ENCODE results near the gene ZNF112.

The ZNF112 gene

GRCh38 chr19:44308011-44308410, 48.5 kb downstream of the ZNF112 start:
- Mint-ChIP-seq H3K4me3 (no peak overlapping the region), H3K27ac (no peak overlapping the region), H3K27me3 (no peaks in the 10 kb centered on the region), H3K4me1 (peaks cover 21% of the 10 kb centered on the region), H3K9me3 (peaks cover 27% of the 10 kb centered on the region), H3K36me3 (peaks cover 2% of the 10 kb centered on the region)
- no peak for DNase-seq
- CTCF ChIA-PET, result no interaction called here

GRCh38 chr19:44306283-44306682, 50.2 kb downstream of the ZNF112 start:
- CTCF ChIA-PET, result no interaction called here
- Mint-ChIP-seq H3K4me1 (peaks cover 21% of the 10 kb centered on the region), H3K9me3 (peaks cover 23% of the 10 kb centered on the region), H3K27me3 (no peaks in the 10 kb centered on the region), H3K4me3 (no peak overlapping the region), H3K36me3 (peaks cover 9% of the 10 kb centered on the region), H3K27ac (no peak overlapping the region)
- no peak for DNase-seq

- Mint-ChIP-seq H3K4me3 (peak overlapping the region; percentile 89), H3K9me3 (peaks cover 23% of the 10 kb centered on the region), H3K4me1 (peaks cover 21% of the 10 kb centered on the region), H3K27ac (no peak overlapping the region), H3K27me3 (no peaks in the 10 kb centered on the region), H3K36me3 (peaks cover 15% of the 10 kb centered on the region)
- CTCF ChIA-PET, result no interaction called here
- no peak for DNase-seq
Measured at GRCh38 chr19:44305457-44305856, 51.0 kb downstream of the ZNF112 start.

GRCh38 chr19:44304659-44305193, 51.8 kb downstream of the ZNF112 start, which contains the start of gene ZNF235:
ZNF235 (minus strand) TSS chr19:44305025; CDS start chr19:44303404, 1,621 bp downstream.
- peaks cover 21% of the 10 kb centered on the region for H3K4me1 Mint-ChIP-seq
- H3K36me3 Mint-ChIP-seq, result peaks cover 22% of the 10 kb centered on the region
- peak within 1 kb of the TSS; percentile 89 for H3K4me3 Mint-ChIP-seq

GRCh38 chr19:44303976-44304568, 52.4 kb downstream of the ZNF112 start:
- H3K36me3 Mint-ChIP-seq, result peaks cover 28% of the 10 kb centered on the region
- CTCF ChIA-PET, result no interaction called here
- peaks cover 19% of the 10 kb centered on the region for H3K9me3 Mint-ChIP-seq
- peaks cover 21% of the 10 kb centered on the region for H3K4me1 Mint-ChIP-seq
- peak overlapping the region; percentile 89 for H3K4me3 Mint-ChIP-seq
- no peaks in the 10 kb centered on the region for H3K27me3 Mint-ChIP-seq
- H3K27ac Mint-ChIP-seq, result peak overlapping the region; percentile 52
- no peak for DNase-seq

More at GRCh38 chr19:44304659-44305193, 51.8 kb downstream of the ZNF112 start, which contains the start of gene ZNF235:
- peak within 1 kb of the TSS; percentile 52 for H3K27ac Mint-ChIP-seq
- peak; percentile 80 for DNase-seq
- no peaks in the 10 kb centered on the region for H3K27me3 Mint-ChIP-seq
- H3K9me3 Mint-ChIP-seq, result peaks cover 19% of the 10 kb centered on the region
- CTCF ChIA-PET, result no interaction called here

GRCh38 chr19:44303320-44303719, 53.2 kb downstream of the ZNF112 start:
- H3K27me3 Mint-ChIP-seq, result no peaks in the 10 kb centered on the region
- H3K36me3 Mint-ChIP-seq, result peaks cover 36% of the 10 kb centered on the region
- no peak overlapping the region for H3K27ac Mint-ChIP-seq
- no peak for DNase-seq
- H3K4me3 Mint-ChIP-seq, result peak overlapping the region; percentile 89
- peaks cover 21% of the 10 kb centered on the region for H3K4me1 Mint-ChIP-seq
- CTCF ChIA-PET, result no interaction called here
- H3K9me3 Mint-ChIP-seq, result peaks cover 14% of the 10 kb centered on the region

- Mint-ChIP-seq H3K9me3 (peaks cover 64% of the 10 kb centered on the region), H3K36me3 (peaks cover 34% of the 10 kb centered on the region), H3K27ac (no peak overlapping the region), H3K4me3 (no peak overlapping the region), H3K4me1 (no peaks in the 10 kb centered on the region), H3K27me3 (no peaks in the 10 kb centered on the region)
- CTCF ChIA-PET, result no interaction called here
- DNase-seq, result no peak
Measured at GRCh38 chr19:44284968-44285367, 71.5 kb downstream of the ZNF112 start.

GRCh38 chr19:44282846-44283245, 73.6 kb downstream of the ZNF112 start:
- no peaks in the 10 kb centered on the region for H3K27me3 Mint-ChIP-seq
- peaks cover 12% of the 10 kb centered on the region for H3K36me3 Mint-ChIP-seq
- no peaks in the 10 kb centered on the region for H3K4me1 Mint-ChIP-seq
- peaks cover 55% of the 10 kb centered on the region for H3K9me3 Mint-ChIP-seq
- CTCF ChIA-PET, result no interaction called here
- H3K4me3 Mint-ChIP-seq, result no peak overlapping the region
- H3K27ac Mint-ChIP-seq, result no peak overlapping the region
- no peak for DNase-seq

- CTCF ChIA-PET, result no interaction called here
- Mint-ChIP-seq H3K36me3 (peaks cover 5% of the 10 kb centered on the region), H3K9me3 (peaks cover 45% of the 10 kb centered on the region), H3K4me1 (no peaks in the 10 kb centered on the region), H3K27ac (no peak overlapping the region), H3K27me3 (no peaks in the 10 kb centered on the region), H3K4me3 (no peak overlapping the region)
- DNase-seq, result no peak
Measured at GRCh38 chr19:44280916-44281315, 75.6 kb downstream of the ZNF112 start.

- Mint-ChIP-seq H3K4me1 (no peaks in the 10 kb centered on the region), H3K36me3 (peaks cover 3% of the 10 kb centered on the region), H3K27me3 (no peaks in the 10 kb centered on the region), H3K9me3 (peaks cover 50% of the 10 kb centered on the region), H3K4me3 (no peak overlapping the region), H3K27ac (no peak overlapping the region)
- CTCF ChIA-PET, result no interaction called here
- DNase-seq, result no peak
Measured at GRCh38 chr19:44278181-44278690, 78.2 kb downstream of the ZNF112 start.

- no peaks in the 10 kb centered on the region for H3K27me3 Mint-ChIP-seq
- H3K4me3 Mint-ChIP-seq, result no peak overlapping the region
- no peak for DNase-seq
- H3K27ac Mint-ChIP-seq, result no peak overlapping the region
- CTCF ChIA-PET, result no interaction called here
- no peaks in the 10 kb centered on the region for H3K4me1 Mint-ChIP-seq
- peaks cover 56% of the 10 kb centered on the region for H3K9me3 Mint-ChIP-seq
- H3K36me3 Mint-ChIP-seq, result peaks cover 4% of the 10 kb centered on the region
Measured at GRCh38 chr19:44277331-44277730, 79.1 kb downstream of the ZNF112 start.
